OCI-LY7 (cell line): ENCODE data around the gene RRBP1.

Experiments used
- EZH2phosphoT487 ChIP-seq: fragments of 200-600 bp; sonication (generic); IDR thresholded peaks from 2 replicates; pipeline ENCODE4 v1.6.1; 2018; ENCODE audit warnings: low read depth, borderline replicate concordance, mild to moderate bottlenecking, mixed run types, antibody characterized with exemption, low read length, moderate library complexity, mixed read lengths
- TF ChIP-seq, protein P1 (sequence below): fragments of 200-600 bp; sonication (generic); conservative IDR thresholded peaks from 2 replicates; pipeline ENCODE4 v1.5.1; 2014; ENCODE audit warnings: mild to moderate bottlenecking, antibody characterized with exemption, low read length, moderate library complexity, mixed read lengths

DNA sequence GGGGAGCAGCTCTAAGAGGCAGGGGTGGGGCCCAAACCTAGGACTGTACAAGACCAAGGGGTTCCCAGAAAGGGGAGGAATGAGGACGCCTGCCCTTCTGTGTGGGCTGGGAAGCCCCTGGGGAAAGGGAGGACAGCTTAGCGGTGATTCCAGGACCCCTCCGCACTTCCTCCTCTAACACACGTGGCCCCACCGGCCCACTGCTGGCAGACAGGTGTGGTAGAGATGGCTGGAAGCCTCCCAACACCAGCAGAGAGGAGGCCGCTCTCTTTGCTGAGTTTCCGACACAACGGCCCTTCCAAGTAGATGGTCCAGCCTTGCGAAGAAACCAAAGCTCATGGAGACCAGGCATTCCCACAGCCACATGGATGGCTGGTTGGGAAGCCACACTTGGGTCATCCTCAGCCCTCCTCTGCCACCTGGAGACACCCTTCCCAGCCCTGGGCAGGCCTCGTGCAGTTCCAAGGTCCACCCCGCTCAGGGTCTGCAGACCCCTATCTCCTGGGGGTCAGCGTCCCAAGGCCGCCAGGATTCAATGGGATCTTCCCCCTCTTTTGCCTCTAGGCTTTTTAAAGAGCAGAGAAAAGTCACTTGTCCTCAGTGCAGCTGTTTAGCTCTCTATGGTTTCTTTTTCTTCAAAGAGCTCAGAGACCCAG lies 43.9 kb downstream of the RRBP1 start:
- TF ChIP-seq, protein P1, sequence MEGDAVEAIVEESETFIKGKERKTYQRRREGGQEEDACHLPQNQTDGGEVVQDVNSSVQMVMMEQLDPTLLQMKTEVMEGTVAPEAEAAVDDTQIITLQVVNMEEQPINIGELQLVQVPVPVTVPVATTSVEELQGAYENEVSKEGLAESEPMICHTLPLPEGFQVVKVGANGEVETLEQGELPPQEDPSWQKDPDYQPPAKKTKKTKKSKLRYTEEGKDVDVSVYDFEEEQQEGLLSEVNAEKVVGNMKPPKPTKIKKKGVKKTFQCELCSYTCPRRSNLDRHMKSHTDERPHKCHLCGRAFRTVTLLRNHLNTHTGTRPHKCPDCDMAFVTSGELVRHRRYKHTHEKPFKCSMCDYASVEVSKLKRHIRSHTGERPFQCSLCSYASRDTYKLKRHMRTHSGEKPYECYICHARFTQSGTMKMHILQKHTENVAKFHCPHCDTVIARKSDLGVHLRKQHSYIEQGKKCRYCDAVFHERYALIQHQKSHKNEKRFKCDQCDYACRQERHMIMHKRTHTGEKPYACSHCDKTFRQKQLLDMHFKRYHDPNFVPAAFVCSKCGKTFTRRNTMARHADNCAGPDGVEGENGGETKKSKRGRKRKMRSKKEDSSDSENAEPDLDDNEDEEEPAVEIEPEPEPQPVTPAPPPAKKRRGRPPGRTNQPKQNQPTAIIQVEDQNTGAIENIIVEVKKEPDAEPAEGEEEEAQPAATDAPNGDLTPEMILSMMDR, result no peak
- no peak for TF ChIP-seq EZH2phosphoT487
